Neural cell (in vitro differentiated cells): Measurements from ENCODE around the gene CD58. TPM values are rescaled to one million over a fixed set of nuclear protein-coding genes. Genes with fewer than 3 reads are reported as not detected.

Experiments
- H2AFZ ChIP-seq: fragments of 200-600, 300-800 bp; sonication (generic), shearing (Covaris generic); 2 replicates; pipeline ENCODE4 v1.6.0; 2014; ENCODE audit warnings: low read depth, mild to moderate bottlenecking, antibody characterized with exemption, low read length, moderate library complexity
- H3F3A ChIP-seq: fragments of 200-600 bp; shearing (Covaris generic); 2 replicates; pipeline ENCODE4 v1.6.1; 2016; ENCODE audit warnings: mild to moderate bottlenecking, moderate library complexity, mixed read lengths, antibody characterized with exemption, low read length; ENCODE audit not compliant: insufficient read depth, poor library complexity, severe bottlenecking
- H3K27ac ChIP-seq: fragments of 200-600, 300-800 bp; sonication (generic), shearing (Covaris generic); 2 replicates; pipeline ENCODE4 v1.5.1; 2014; ENCODE audit warnings: mild to moderate bottlenecking, low read length, moderate library complexity
- H3K27me3 ChIP-seq: fragments of 300-800, 200-600 bp; sonication (generic), shearing (Covaris generic); 2 replicates; pipeline ENCODE4 v1.6.0; 2014; ENCODE audit warnings: mild to moderate bottlenecking, low read depth, low read length, moderate library complexity; ENCODE audit not compliant: insufficient read depth
- H3K36me3 ChIP-seq: fragments of 300-800, 200-600 bp; sonication (generic), shearing (Covaris generic); 2 replicates; pipeline ENCODE4 v1.5.1; 2014; ENCODE audit warnings: mild to moderate bottlenecking, antibody characterized with exemption, low read length, moderate library complexity; ENCODE audit not compliant: insufficient read depth
- H3K4me2 ChIP-seq: fragments of 300-800, 200-600 bp; sonication (generic), shearing (Covaris generic); 2 replicates; pipeline ENCODE4 v1.6.0; 2014; ENCODE audit warnings: mild to moderate bottlenecking, low read length
- H3K4me3 ChIP-seq: fragments of 300-800, 200-600 bp; sonication (generic), shearing (Covaris generic); 2 replicates; pipeline ENCODE4 v1.5.1; 2014; ENCODE audit warnings: mild to moderate bottlenecking, low read length, moderate library complexity
- H3K79me2 ChIP-seq: fragments of 200-600 bp; shearing (Covaris generic); replicated peaks from 2 replicates; pipeline ENCODE4 v1.6.0; 2014; ENCODE audit warnings: mild to moderate bottlenecking, low read length, moderate library complexity; ENCODE audit not compliant: insufficient read depth
- H3K9ac ChIP-seq: fragments of 300-800, 200-600 bp; sonication (generic), shearing (Covaris generic); 2 replicates; pipeline ENCODE4 v1.6.1; 2016; ENCODE audit warnings: mild to moderate bottlenecking, low read length, mixed read lengths
- H3K9me2 ChIP-seq: fragments of 200-600 bp; shearing (Covaris generic); 2 replicates; pipeline ENCODE4 v1.6.1; 2016; ENCODE audit warnings: mild to moderate bottlenecking, low read length, mixed read lengths; ENCODE audit not compliant: insufficient read depth
- H3K9me3 ChIP-seq: fragments of 200-600, 300-800 bp; sonication (generic), shearing (Covaris generic); 2 replicates; pipeline ENCODE4 v1.6.1; 2016; ENCODE audit warnings: mild to moderate bottlenecking, mixed run types, low read length, moderate library complexity, mixed read lengths
- H4K20me1 ChIP-seq: fragments of 200-600 bp; shearing (Covaris generic); 2 replicates; pipeline ENCODE4 v1.6.1; 2016; ENCODE audit warnings: mild to moderate bottlenecking, mixed run types; ENCODE audit not compliant: insufficient read depth
- CTCF ChIP-seq: fragments of 450-650 bp; IDR thresholded peaks from 2 replicates; pipeline ENCODE4 v1.5.1; 2014; ENCODE audit warnings: antibody characterized with exemption, mild to moderate bottlenecking, moderate library complexity; ENCODE audit not compliant: poor library complexity, severe bottlenecking
- EP300 ChIP-seq: fragments of 450-650 bp; conservative IDR thresholded peaks from 2 replicates; pipeline ENCODE4 v1.6.1; 2014; ENCODE audit warnings: antibody characterized with exemption, mild to moderate bottlenecking, moderate library complexity; ENCODE audit not compliant: poor library complexity, severe bottlenecking
- EZH2 ChIP-seq: fragments of 200-600, 300-800 bp; shearing (Covaris generic), sonication (generic); IDR thresholded peaks from 2 replicates; pipeline ENCODE4 v1.6.1; 2014; ENCODE audit warnings: antibody characterized with exemption, low read length, borderline replicate concordance, mild to moderate bottlenecking; ENCODE audit not compliant: insufficient read depth, poor library complexity, severe bottlenecking
- MXI1 ChIP-seq: fragments of 450-650 bp; conservative IDR thresholded peaks from 2 replicates; pipeline ENCODE4 v1.6.1; 2014; ENCODE audit warnings: antibody characterized with exemption, mild to moderate bottlenecking; ENCODE audit not compliant: poor library complexity, severe bottlenecking
- POLR2AphosphoS5 ChIP-seq: IDR thresholded peaks from 2 replicates; pipeline ENCODE4 v1.6.1; 2012
- RAD21 ChIP-seq: fragments of 450-650 bp; conservative IDR thresholded peaks from 2 replicates; pipeline ENCODE4 v1.6.1; 2014; ENCODE audit warnings: antibody characterized with exemption, mild to moderate bottlenecking, moderate library complexity
- REST ChIP-seq: IDR thresholded peaks from 2 replicates; pipeline ENCODE4 v1.6.1; 2012; ENCODE audit warnings: borderline replicate concordance
- SMC3 ChIP-seq: fragments of 450-650 bp; conservative IDR thresholded peaks from 2 replicates; pipeline ENCODE4 v1.6.1; 2014; ENCODE audit warnings: antibody characterized with exemption, mild to moderate bottlenecking, moderate library complexity; ENCODE audit not compliant: poor library complexity
- TAF1 ChIP-seq: IDR thresholded peaks from 2 replicates; pipeline ENCODE4 v1.6.1; 2012; ENCODE audit warnings: low read depth
- polyA plus RNA-seq: library from polyadenylated mRNA; depleted of rRNA; stranded (reverse); fragments of >200 nt; gene quantifications from 2 replicates; pipeline ENCODE4 v1.2.3, GENCODE V29; 2014

Gene CD58
- polyA plus RNA-seq, 1 donor from 2014 or later, result 1.8 TPM

GRCh38 chr1:116511459-116512019 lies 59.3 kb downstream of the CD58 start:
- no peaks in the 10 kb centered on the region for H4K20me1 ChIP-seq
- no peak overlapping the region for H2AFZ ChIP-seq
- H3K9ac ChIP-seq, result no peak overlapping the region
- no peaks in the 10 kb centered on the region for H3K9me3 ChIP-seq
- no peaks in the 10 kb centered on the region for H3F3A ChIP-seq
- H3K27ac ChIP-seq, result no peak overlapping the region
- no peaks in the 10 kb centered on the region for H3K36me3 ChIP-seq
- H3K79me2 ChIP-seq, result no peaks in the 10 kb centered on the region
- no peak overlapping the region for H3K4me3 ChIP-seq
- H3K4me2 ChIP-seq, result no peak overlapping the region
- no peaks in the 10 kb centered on the region for H3K9me2 ChIP-seq
- H3K27me3 ChIP-seq, result no peaks in the 10 kb centered on the region
- TF ChIP-seq TAF1, result no peak
- TF ChIP-seq SMC3, result no peak
- TF ChIP-seq EZH2, result no peak
- TF ChIP-seq REST, result no peak
- TF ChIP-seq RAD21, result no peak
- TF ChIP-seq CTCF, result no peak
- no peak for TF ChIP-seq MXI1
- TF ChIP-seq EP300, result no peak
- no peak for TF ChIP-seq POLR2AphosphoS5

GRCh38 chr1:116510361-116510760 lies 60.5 kb downstream of the CD58 start:
- Histone ChIP-seq H3K9me2 (no peaks in the 10 kb centered on the region), H4K20me1 (no peaks in the 10 kb centered on the region), H3K9ac (no peak overlapping the region), H3K36me3 (no peaks in the 10 kb centered on the region), H3K4me2 (no peak overlapping the region), H3K27me3 (no peaks in the 10 kb centered on the region), H3K27ac (no peak overlapping the region), H3K9me3 (no peaks in the 10 kb centered on the region), H3F3A (no peaks in the 10 kb centered on the region), H3K4me3 (no peak overlapping the region), H2AFZ (no peak overlapping the region), H3K79me2 (no peaks in the 10 kb centered on the region)
- no peak for TF ChIP-seq REST
- no peak for TF ChIP-seq EP300
- TF ChIP-seq SMC3, result no peak
- TF ChIP-seq RAD21, result no peak
- TF ChIP-seq EZH2, result no peak
- no peak for TF ChIP-seq TAF1
- no peak for TF ChIP-seq CTCF
